Body of pancreas (tissue), 4 donors: Measurements from ENCODE around the gene FGF14.

Experiments used
- CTCF ChIP-seq, 7 experiments: fragments of 450-650 bp in 4 of 7; fragments of 200-600 bp in 3 of 7; sonication (generic) in 3 of 7; IDR thresholded peaks; one replicate each; pipeline ENCODE4 v1.5.1; 2016 to 2019; ENCODE audit warnings: antibody characterized with exemption in 7 of 7
- POLR2A ChIP-seq, 3 donors: fragments of 450-650 bp; IDR thresholded peaks; one replicate each; pipeline ENCODE4 v1.6.1; 2016; ENCODE audit warnings: antibody characterized with exemption in 3 of 3, mild to moderate bottlenecking in 2 of 3

GRCh38 chr13:102309110-102309509 lies 92.7 kb downstream of the FGF14 start:
- no peak for TF ChIP-seq CTCF (IDR thresholded peaks at IDR 0.05)
- no peak for TF ChIP-seq POLR2A (IDR thresholded peaks at IDR 0.05)
